ENCODE results near the gene ISOC2.

DNA sequence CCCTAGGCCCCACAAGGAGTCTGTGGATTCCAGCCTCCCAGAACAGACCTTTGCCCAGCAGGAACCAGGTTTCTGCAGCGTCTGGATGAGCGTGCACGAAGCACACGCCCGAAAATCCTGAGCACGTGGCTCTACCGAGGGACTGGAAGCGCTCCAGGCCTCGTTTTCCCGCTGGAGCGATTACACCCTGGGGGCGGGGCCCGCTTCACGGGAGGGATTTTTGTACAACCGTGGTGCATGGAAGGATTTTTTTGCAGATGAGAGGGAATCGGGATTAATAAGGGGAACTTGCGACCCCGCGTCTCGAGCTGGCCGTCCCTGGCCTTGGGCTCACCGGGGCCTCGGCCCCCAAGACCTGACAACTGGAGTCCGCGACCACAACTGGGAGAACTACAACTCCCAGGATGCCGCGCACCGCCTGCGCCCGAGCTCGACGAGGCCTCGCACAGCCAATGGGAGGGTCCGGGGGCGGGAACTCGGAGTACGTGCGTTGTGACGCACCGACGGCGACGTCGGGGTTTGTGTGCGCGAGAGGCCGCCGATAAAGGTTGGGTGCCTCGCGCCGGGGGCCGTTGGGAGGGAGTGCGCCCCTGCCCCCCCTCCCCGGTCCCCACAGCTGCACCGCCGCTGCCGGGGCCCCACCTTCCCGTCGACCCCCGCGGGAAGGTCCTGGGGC, 14.8 kb upstream of the ISOC2 start, which contains the start of gene ZNF628:
- TF ChIP-seq, protein P1, sequence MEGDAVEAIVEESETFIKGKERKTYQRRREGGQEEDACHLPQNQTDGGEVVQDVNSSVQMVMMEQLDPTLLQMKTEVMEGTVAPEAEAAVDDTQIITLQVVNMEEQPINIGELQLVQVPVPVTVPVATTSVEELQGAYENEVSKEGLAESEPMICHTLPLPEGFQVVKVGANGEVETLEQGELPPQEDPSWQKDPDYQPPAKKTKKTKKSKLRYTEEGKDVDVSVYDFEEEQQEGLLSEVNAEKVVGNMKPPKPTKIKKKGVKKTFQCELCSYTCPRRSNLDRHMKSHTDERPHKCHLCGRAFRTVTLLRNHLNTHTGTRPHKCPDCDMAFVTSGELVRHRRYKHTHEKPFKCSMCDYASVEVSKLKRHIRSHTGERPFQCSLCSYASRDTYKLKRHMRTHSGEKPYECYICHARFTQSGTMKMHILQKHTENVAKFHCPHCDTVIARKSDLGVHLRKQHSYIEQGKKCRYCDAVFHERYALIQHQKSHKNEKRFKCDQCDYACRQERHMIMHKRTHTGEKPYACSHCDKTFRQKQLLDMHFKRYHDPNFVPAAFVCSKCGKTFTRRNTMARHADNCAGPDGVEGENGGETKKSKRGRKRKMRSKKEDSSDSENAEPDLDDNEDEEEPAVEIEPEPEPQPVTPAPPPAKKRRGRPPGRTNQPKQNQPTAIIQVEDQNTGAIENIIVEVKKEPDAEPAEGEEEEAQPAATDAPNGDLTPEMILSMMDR (conservative IDR thresholded peaks at IDR 0.05; ENCODE audit: low read length): no peak
- TF ChIP-seq EZH2phosphoT487 (IDR thresholded peaks at IDR 0.05; ENCODE audit: borderline replicate concordance): no peak
